HEK293 (cell line): ENCODE measurements around the gene E2F1.

Experiments used
- GLIS2 ChIP-seq: fragments of 450-650 bp; formaldehyde crosslinking; IDR thresholded peaks from 2 replicates; pipeline ENCODE4 v1.5.1; 2016; ENCODE audit warnings: missing biosample characterization, missing genetic modification characterization
- TRIM28 ChIP-seq: IDR thresholded peaks from 2 replicates; pipeline ENCODE4 v1.6.1; 2011; ENCODE audit warnings: low read length, control low read depth, borderline replicate concordance
- WT1 ChIP-seq: fragments of 450-650 bp; formaldehyde crosslinking; IDR thresholded peaks from 2 replicates; pipeline ENCODE4 v1.5.1; 2016; ENCODE audit warnings: missing biosample characterization, missing genetic modification characterization
- YY1 ChIP-seq: fragments of 450-650 bp; formaldehyde crosslinking; IDR thresholded peaks from 2 replicates; pipeline ENCODE4 v1.5.1; 2018; ENCODE audit warnings: missing biosample characterization, missing genetic modification characterization
- ZBTB21 ChIP-seq: fragments of 450-650 bp; formaldehyde crosslinking; IDR thresholded peaks from 2 replicates; pipeline ENCODE4 v1.5.1; 2017; ENCODE audit warnings: missing biosample characterization, missing genetic modification characterization
- ZBTB8A ChIP-seq: fragments of 450-650 bp; formaldehyde crosslinking; IDR thresholded peaks from 2 replicates; pipeline ENCODE4 v1.5.1; 2016; ENCODE audit warnings: missing biosample characterization, missing genetic modification characterization
- ZNF654 ChIP-seq: fragments of 450-650 bp; formaldehyde crosslinking; IDR thresholded peaks from 2 replicates; pipeline ENCODE4 v1.5.1; 2016; ENCODE audit warnings: low read depth, missing biosample characterization, missing genetic modification characterization
- ZNF777 ChIP-seq: fragments of 450-650 bp; formaldehyde crosslinking; IDR thresholded peaks from 2 replicates; pipeline ENCODE4 v1.5.1; 2017; ENCODE audit warnings: missing biosample characterization, missing genetic modification characterization, borderline replicate concordance
- TF ChIP-seq, protein P1 (sequence below): fragments of 450-650 bp; formaldehyde crosslinking; IDR thresholded peaks from 2 replicates; pipeline ENCODE4 v1.5.1; 2016; ENCODE audit warnings: missing biosample characterization, missing genetic modification characterization
- TF ChIP-seq, protein P2 (sequence below): IDR thresholded peaks from 2 replicates; pipeline ENCODE4 v1.6.1; 2011; ENCODE audit warnings: mild to moderate bottlenecking, low read depth, low read length, borderline replicate concordance
- TF ChIP-seq, protein P3 (sequence below): fragments of 450-650 bp; formaldehyde crosslinking; IDR thresholded peaks from 2 replicates; pipeline ENCODE4 v1.5.1; 2016; ENCODE audit warnings: missing biosample characterization, missing genetic modification characterization, low read depth

DNA sequence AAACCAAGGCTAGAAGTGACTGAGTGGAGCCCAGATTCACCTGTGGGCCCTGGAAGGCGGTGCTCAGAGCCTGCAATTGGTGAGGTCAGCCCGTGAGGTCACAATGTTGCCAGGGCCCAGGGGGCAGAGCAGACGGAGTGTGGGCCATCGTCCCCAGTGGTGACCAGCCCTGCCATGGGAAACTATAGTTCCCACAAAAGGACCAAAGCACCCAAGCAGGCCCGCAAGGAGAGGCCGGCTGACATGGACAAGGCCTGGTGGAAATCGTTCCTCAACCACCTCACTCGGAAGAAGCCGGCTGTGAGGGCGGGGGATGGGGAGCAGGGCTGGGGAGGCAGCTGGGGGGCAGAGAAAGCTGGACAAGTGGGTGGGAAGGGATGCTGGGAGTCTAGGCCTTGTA, 24.0 kb downstream of the E2F1 start, which contains the start of gene C20orf144:
- TF ChIP-seq GLIS2 (tag by site-specific recombination), result no peak
- TF ChIP-seq, protein P1, sequence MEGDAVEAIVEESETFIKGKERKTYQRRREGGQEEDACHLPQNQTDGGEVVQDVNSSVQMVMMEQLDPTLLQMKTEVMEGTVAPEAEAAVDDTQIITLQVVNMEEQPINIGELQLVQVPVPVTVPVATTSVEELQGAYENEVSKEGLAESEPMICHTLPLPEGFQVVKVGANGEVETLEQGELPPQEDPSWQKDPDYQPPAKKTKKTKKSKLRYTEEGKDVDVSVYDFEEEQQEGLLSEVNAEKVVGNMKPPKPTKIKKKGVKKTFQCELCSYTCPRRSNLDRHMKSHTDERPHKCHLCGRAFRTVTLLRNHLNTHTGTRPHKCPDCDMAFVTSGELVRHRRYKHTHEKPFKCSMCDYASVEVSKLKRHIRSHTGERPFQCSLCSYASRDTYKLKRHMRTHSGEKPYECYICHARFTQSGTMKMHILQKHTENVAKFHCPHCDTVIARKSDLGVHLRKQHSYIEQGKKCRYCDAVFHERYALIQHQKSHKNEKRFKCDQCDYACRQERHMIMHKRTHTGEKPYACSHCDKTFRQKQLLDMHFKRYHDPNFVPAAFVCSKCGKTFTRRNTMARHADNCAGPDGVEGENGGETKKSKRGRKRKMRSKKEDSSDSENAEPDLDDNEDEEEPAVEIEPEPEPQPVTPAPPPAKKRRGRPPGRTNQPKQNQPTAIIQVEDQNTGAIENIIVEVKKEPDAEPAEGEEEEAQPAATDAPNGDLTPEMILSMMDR (tag by site-specific recombination), result no peak
- TF ChIP-seq, protein P2, sequence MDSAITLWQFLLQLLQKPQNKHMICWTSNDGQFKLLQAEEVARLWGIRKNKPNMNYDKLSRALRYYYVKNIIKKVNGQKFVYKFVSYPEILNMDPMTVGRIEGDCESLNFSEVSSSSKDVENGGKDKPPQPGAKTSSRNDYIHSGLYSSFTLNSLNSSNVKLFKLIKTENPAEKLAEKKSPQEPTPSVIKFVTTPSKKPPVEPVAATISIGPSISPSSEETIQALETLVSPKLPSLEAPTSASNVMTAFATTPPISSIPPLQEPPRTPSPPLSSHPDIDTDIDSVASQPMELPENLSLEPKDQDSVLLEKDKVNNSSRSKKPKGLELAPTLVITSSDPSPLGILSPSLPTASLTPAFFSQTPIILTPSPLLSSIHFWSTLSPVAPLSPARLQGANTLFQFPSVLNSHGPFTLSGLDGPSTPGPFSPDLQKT, result no peak
- TF ChIP-seq ZBTB8A (tag by site-specific recombination), result no peak
- TF ChIP-seq ZNF777, result no peak
- no peak for TF ChIP-seq ZNF654 (tag by site-specific recombination)
- TF ChIP-seq ZBTB21 (tag by site-specific recombination), result no peak
- TF ChIP-seq, protein P3, sequence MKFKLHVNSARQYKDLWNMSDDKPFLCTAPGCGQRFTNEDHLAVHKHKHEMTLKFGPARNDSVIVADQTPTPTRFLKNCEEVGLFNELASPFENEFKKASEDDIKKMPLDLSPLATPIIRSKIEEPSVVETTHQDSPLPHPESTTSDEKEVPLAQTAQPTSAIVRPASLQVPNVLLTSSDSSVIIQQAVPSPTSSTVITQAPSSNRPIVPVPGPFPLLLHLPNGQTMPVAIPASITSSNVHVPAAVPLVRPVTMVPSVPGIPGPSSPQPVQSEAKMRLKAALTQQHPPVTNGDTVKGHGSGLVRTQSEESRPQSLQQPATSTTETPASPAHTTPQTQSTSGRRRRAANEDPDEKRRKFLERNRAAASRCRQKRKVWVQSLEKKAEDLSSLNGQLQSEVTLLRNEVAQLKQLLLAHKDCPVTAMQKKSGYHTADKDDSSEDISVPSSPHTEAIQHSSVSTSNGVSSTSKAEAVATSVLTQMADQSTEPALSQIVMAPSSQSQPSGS, result no peak
- no peak for TF ChIP-seq WT1
- TF ChIP-seq TRIM28, result no peak
- no peak for TF ChIP-seq YY1 (tag by site-specific recombination)
